SK-N-MC (cell line): ENCODE measurements around the gene SLC26A1.

Source experiments
- EZH2 ChIP-seq: fragments of 200-600 bp; sonication (generic); IDR thresholded peaks from one replicate; pipeline ENCODE4 v1.6.1; 2017; ENCODE audit warnings: antibody characterized with exemption
- POLR2AphosphoS5 ChIP-seq: IDR thresholded peaks from 2 replicates; pipeline ENCODE4 v1.6.1; 2012; ENCODE audit warnings: mild to moderate bottlenecking, low read depth, low read length, borderline replicate concordance

- TF ChIP-seq POLR2AphosphoS5 (no peak), EZH2 (no peak)
Observed at GRCh38 chr4:962231-963208, 30.7 kb downstream of the SLC26A1 start.
